ENCODE measurements around the gene PITPNM3. TPM values are rescaled to one million over a fixed set of nuclear protein-coding genes. Genes with fewer than 3 reads are reported as not detected.
"Not testable (repeated sequence)": the region's sequence is repeated elsewhere in the genome, so short reads cannot be mapped to it uniquely, and the experiment has no call there.

PITPNM3 gene
- total and polyA plus RNA-seq, 2 of the 8 experiments (the other 6 are each of a cell fraction or from before 2014, with no cell fraction given) = 1.7 to 3.1 TPM

- not testable (repeated sequence) for H3K27ac ChIP-seq (ENCODE audit: low read depth, low read length); H3K36me3 ChIP-seq (ENCODE audit: control insufficient read depth in 2 of 4, insufficient read depth in 4 of 4, low read length in 3 of 4)
- WGBS, 2 experiments (ENCODE audit: extremely low coverage in 1 of 2, insufficient coverage in 1 of 2, insufficient read length in 1 of 2, insufficient replicate concordance in 2 of 2, low coverage in 1 of 2, low lambda C conversion rate in 2 of 2, missing lambda C conversion rate in 1 of 2) = 88% methylated on average over 5 of the region's 6 CpGs; no CpG with 5 or more reads in 1 of the 2 experiments
Measured at GRCh38 chr17:6573495-6573894, 17.1 kb upstream of the PITPNM3 start.

More at GRCh38 chr17:6573495-6573894, 17.1 kb upstream of the PITPNM3 start:
- H3K9ac ChIP-seq (replicated peaks in 1 of 4; ENCODE audit: extremely low read depth in 1 of 4, low read depth in 3 of 4, low read length in 3 of 4); H3K18ac ChIP-seq (ENCODE audit: extremely low read depth, low read length); H3K23me2 ChIP-seq (ENCODE audit: low read depth, low read length); DNase-seq (ENCODE audit: low read depth in 1 of 2, low spot score in 2 of 2); H3K56ac ChIP-seq (replicated peaks; ENCODE audit: insufficient read length, low read depth, low read length); H2BK20ac ChIP-seq (ENCODE audit: low read length); H3K23ac ChIP-seq (ENCODE audit: insufficient read length); FAIRE-seq; H2BK12ac ChIP-seq (ENCODE audit: low read depth, low read length); H3K79me2 ChIP-seq (ENCODE audit: control insufficient read depth in 1 of 2, insufficient read depth in 2 of 2, low read length in 2 of 2); H3K79me1 ChIP-seq (ENCODE audit: low read depth, low read length); H2AFZ ChIP-seq (ENCODE audit: low read length); H4K91ac ChIP-seq (replicated peaks; ENCODE audit: insufficient read length, low read length); H3K27me3 ChIP-seq (replicated peaks in 1 of 4; ENCODE audit: control insufficient read depth in 3 of 4, extremely low read depth in 1 of 4, insufficient read depth in 3 of 4, low read length in 3 of 4); H2BK5ac ChIP-seq (ENCODE audit: low read depth, low read length); H4K8ac ChIP-seq (ENCODE audit: extremely low read depth, insufficient read depth, low read length); H2BK15ac ChIP-seq (ENCODE audit: low read length); H4K5ac ChIP-seq (ENCODE audit: insufficient read length, low read depth, low read length); H3K9me3 ChIP-seq (ENCODE audit: insufficient read depth in 2 of 2, low read depth in 1 of 2, low read length in 1 of 2); H3K4me3 ChIP-seq (ENCODE audit: extremely low read depth in 1 of 4, insufficient read depth in 2 of 4, low read depth in 3 of 4, low read length in 4 of 4); H3K14ac ChIP-seq (ENCODE audit: insufficient read length); H3K4ac ChIP-seq (replicated peaks; ENCODE audit: insufficient read length, low read depth, low read length); POLR2A ChIA-PET (ENCODE audit: partially characterized antibody); H3K4me2 ChIP-seq (ENCODE audit: insufficient read depth in 1 of 2, low read depth in 2 of 2, low read length in 2 of 2); H2BK120ac ChIP-seq (replicated peaks; ENCODE audit: low read depth, low read length); H4K20me1 ChIP-seq (replicated peaks in 1 of 2; ENCODE audit: control insufficient read depth in 1 of 2, insufficient read depth in 2 of 2, low read length in 2 of 2); H2AK5ac ChIP-seq (ENCODE audit: low read depth, low read length): not testable (repeated sequence)
- CTCF ChIA-PET (ENCODE audit: partially characterized antibody) = interaction anchor here (1.4 kb wide), 1 partner anchor 76 kb away, joined by 3 read pairs; no protein-coding TSS in a partner anchor
- H3K4me1 ChIP-seq (replicated peaks in 1 of 4; ENCODE audit: control insufficient read depth in 3 of 4, insufficient read depth in 4 of 4, low read length in 3 of 4) = peaks cover 2 to 12% (median 5%) of the 10 kb centered on the region in 4 experiments
